NCI-H2196 treated with DMSO at 0.1 percent for 48 hours (cell line): Measurements from ENCODE around the gene KSR2.
"Not testable (repeated sequence)": the region's sequence is repeated elsewhere in the genome, so short reads cannot be mapped to it uniquely, and the experiment has no call there.

Experiments used
- DNase-seq: peaks from one replicate; lab custom pipeline; 2025; ENCODE audit not compliant: unreplicated experiment; lab: John Stamatoyannopoulos, UW

The KSR2 gene

GRCh38 chr12:117860787-117861290 lies 108.0 kb downstream of the KSR2 start:
- not testable (repeated sequence) for DNase-seq

GRCh38 chr12:117860111-117860510 lies 108.7 kb downstream of the KSR2 start:
- no peak for DNase-seq

- no peak for DNase-seq
Measured at GRCh38 chr12:117857632-117858612, 110.9 kb downstream of the KSR2 start.

DNA sequence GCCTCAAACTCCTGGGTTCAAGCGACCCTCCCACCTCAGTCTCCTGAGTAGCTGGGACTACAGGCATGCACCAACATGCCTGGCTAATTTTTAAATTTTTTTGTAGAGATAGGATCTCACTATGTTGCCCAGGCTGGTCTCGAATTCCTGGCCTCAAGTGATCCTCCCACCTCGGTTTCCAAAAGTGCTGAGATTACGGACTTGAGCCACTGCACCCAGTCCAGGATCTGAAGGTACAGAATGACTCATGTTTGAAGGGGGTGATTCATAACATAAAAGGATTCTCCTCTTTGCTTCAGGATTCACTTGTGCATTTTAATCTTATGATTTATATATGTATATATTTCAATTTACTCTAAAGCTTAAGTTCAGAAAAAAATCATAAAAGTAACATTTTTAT lies 111.7 kb downstream of the KSR2 start:
- DNase-seq = not testable (repeated sequence)

- DNase-seq = no peak
Measured at GRCh38 chr12:117855165-117855564, 113.6 kb downstream of the KSR2 start.

GRCh38 chr12:117854339-117855012 lies 114.3 kb downstream of the KSR2 start:
- DNase-seq = peak; percentile 37

DNA sequence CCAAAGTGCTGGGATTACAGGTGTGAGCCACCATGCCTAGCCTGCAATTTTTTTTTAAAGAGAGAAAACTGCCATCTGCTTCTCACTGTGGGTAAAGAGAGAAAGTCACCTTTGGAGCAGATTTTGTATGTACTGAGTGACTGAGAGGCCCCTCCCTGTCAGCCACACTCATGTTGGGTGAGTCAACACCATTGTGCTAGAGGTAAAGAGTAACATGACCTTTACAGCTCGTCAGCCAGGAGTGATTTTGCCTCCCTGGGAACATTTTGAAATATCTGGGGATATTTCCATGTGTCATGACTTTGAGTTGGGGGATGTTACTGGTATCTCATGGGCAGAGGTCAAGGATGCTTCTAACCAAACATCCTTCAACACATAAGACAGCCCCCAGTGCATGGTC lies 115.2 kb downstream of the KSR2 start:
- peak; percentile 46 for DNase-seq

DNA sequence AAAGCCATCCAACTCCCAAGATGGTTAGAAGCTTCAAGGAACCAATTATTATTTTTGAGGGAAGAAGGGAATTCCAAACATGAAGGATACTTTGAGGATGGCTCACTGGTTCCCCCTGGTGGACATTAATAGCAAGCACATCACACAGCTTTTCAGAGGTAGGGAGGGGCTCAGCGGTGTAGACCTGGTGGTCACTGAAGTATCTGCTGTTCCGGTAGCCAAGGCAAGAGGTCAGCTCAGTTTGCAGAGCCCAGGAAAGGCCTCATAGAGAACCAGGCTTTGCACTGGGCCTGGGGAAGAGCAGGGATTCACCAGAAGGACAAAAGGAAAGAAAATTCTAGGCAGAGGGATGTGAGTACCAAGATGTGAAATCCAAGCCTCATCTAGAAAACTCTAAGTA lies 118.7 kb downstream of the KSR2 start:
- DNase-seq = peak; percentile 12

DNA sequence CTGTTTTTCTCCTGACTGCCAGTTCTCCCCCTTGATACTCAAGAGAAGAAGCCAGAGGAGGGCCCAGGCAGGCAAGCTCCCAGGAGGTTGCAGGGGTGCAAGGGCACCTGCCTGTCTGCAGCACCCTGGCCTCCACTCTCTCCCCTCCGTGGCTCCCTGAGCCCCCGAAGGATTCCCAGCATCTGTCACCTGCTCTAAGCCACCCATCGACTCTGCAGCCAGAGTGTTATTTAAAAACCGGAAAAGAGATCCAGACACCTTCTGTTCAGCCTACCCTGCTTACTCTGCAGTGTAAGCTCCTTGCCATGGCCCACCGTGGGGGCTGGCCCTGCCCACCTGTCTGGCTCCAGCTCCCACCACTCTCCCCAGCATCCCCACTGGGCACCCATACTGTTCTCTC lies 121.4 kb downstream of the KSR2 start:
- no peak for DNase-seq

GRCh38 chr12:117845271-117845904 lies 123.4 kb downstream of the KSR2 start:
- no peak for DNase-seq

GRCh38 chr12:117844114-117844830 lies 124.5 kb downstream of the KSR2 start:
- DNase-seq = no peak

GRCh38 chr12:117842630-117843029 lies 126.2 kb downstream of the KSR2 start:
- no peak for DNase-seq

DNA sequence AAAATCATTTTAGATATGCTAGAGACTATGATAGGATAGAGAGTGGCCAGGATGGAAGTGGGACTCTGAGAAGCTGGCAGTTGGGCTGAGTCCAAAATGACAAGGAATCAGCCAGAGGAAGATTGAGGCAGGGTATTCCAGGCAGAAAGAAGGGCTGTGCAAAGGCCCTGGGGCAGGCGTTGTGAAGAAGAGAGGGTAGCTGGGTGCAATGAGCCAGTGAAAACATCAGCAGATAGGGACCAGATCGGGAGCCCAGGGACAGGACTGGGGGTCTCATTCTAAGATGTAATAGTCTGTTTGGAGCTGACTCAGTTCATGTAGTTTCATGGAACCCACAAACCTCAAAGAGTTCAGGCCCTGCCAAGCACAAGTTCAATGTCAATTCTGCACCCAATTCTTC lies 126.6 kb downstream of the KSR2 start:
- DNase-seq = no peak

- DNase-seq = no peak
Measured at GRCh38 chr12:117837737-117838050, 131.1 kb downstream of the KSR2 start.

- DNase-seq = peak; percentile 43
Measured at GRCh38 chr12:117836999-117837736, 131.6 kb downstream of the KSR2 start.

DNA sequence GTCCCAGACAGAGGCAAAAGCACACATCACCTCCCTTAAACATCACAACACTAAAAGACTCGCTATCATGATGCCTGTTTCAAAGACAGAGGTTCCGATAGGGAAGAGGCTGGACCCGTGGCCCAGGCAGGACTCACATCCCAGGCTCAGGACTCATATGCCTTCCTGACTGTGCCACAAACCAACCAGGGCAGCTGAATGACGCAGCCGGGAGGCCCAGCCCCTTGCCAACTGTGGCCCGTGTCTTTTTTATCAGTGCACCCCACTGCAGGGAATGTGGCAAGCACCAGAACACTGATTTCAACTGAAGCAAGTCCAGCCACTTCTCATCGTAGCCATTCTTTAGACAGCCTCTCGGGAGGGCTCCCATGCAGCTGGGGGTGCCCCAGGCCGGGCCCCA lies 132.3 kb downstream of the KSR2 start:
- no peak for DNase-seq

GRCh38 chr12:117835156-117835555 lies 133.6 kb downstream of the KSR2 start:
- no peak for DNase-seq

- DNase-seq = no peak
Measured at GRCh38 chr12:117832459-117833457, 136.0 kb downstream of the KSR2 start.

GRCh38 chr12:117830471-117830870 lies 138.3 kb downstream of the KSR2 start:
- DNase-seq = no peak
